Panc1 (cell line): ENCODE data around the gene AP1S1. TPM values are rescaled to one million over a fixed set of nuclear protein-coding genes. Genes with fewer than 3 reads are reported as not detected.

Experiments used
- ATAC-seq: fragments of 200-7000 bp; cut with Tn5 transposase; 2 replicates; pipeline ENCODE4 v1.9.1; 2020; ENCODE audit warnings: mild to moderate bottlenecking, moderate library complexity
- BruUV-seq: library from RNA; stranded (reverse); fragments of 400-500 nt; replicated peaks from 2 replicates; lab custom pipeline; 2021; lab: Mats Ljungman, UMichigan
- CTCF ChIA-PET: fragments of 300-600 bp; sonication (Branson Sonifier 250); formaldehyde crosslinking; loops from one replicate; lab custom pipeline; 2022; ENCODE audit warnings: antibody characterized with exemption; lab: Charles Lee
- POLR2A ChIA-PET: fragments of 300-600 bp; sonication (Branson Sonifier 250); formaldehyde crosslinking; loops from one replicate; lab custom pipeline; 2022; ENCODE audit warnings: antibody characterized with exemption; lab: Charles Lee
- DNase-seq: peaks from one replicate; pipeline ENCODE4 v3.0.0-alpha.2; 2010; ENCODE audit warnings: low read depth, low spot score
- H3K27ac ChIP-seq: 2 replicates; pipeline ENCODE4 v1.5.1; 2011; ENCODE audit warnings: mild to moderate bottlenecking, low read length, inconsistent platforms
- H3K27me3 ChIP-seq: fragments of 200-500 bp; sonication (Bioruptor generic); 2 replicates; pipeline ENCODE4 v1.6.0; 2014; ENCODE audit warnings: low read length, inconsistent platforms; ENCODE audit not compliant: control insufficient read depth, insufficient read depth
- H3K36me3 ChIP-seq: fragments of 200-500 bp; sonication (Bioruptor generic); 2 replicates; pipeline ENCODE4 v1.5.1; 2014; ENCODE audit warnings: inconsistent platforms, mild to moderate bottlenecking, low read length, moderate library complexity; ENCODE audit not compliant: control insufficient read depth, insufficient read depth
- H3K4me1 ChIP-seq: 2 replicates; pipeline ENCODE4 v1.5.1; 2011; ENCODE audit warnings: inconsistent platforms, mild to moderate bottlenecking, low read length, moderate library complexity; ENCODE audit not compliant: control insufficient read depth, insufficient read depth
- H3K4me3 ChIP-seq, 2 experiments: 2 replicates each; pipeline ENCODE4 v1.5.1; 2011 to 2012; ENCODE audit warnings: low read depth in 2 of 2, low read length in 2 of 2, mild to moderate bottlenecking in 2 of 2, inconsistent platforms in 1 of 2, moderate library complexity in 1 of 2
- H3K9me3 ChIP-seq: fragments of 200-500 bp; sonication (Bioruptor generic); 2 replicates; pipeline ENCODE4 v1.5.1; 2014; ENCODE audit warnings: low read depth, mild to moderate bottlenecking, inconsistent platforms, low read length, moderate library complexity; ENCODE audit not compliant: control insufficient read depth, insufficient read depth
- POLR2AphosphoS5 ChIP-seq: IDR thresholded peaks from 2 replicates; pipeline ENCODE4 v1.6.1; 2012; ENCODE audit warnings: mild to moderate bottlenecking, low read depth, low read length, moderate library complexity
- SIN3A ChIP-seq: IDR thresholded peaks from 2 replicates; pipeline ENCODE4 v1.6.1; 2012; ENCODE audit warnings: low read depth, mild to moderate bottlenecking, low read length, moderate library complexity, borderline replicate concordance; ENCODE audit not compliant: insufficient read depth
- TCF7L2 ChIP-seq: IDR thresholded peaks from 2 replicates; pipeline ENCODE4 v1.6.1; 2011; ENCODE audit warnings: mild to moderate bottlenecking, low read depth, low read length, inconsistent platforms
- in situ Hi-C: cut with HindIII; loops from 2 replicates; pipeline ENCODE4 v1.10.0; 2016; ENCODE audit warnings: low sequenced_read_pairs, low pct_unique_long_range_greater_than_20kb
- intact Hi-C: fragments of 100-400 bp; cut with micrococcal nuclease; formaldehyde crosslinking; loops from one replicate; pipeline ENCODE4 v1.10.0; 2022; ENCODE audit not compliant: unreplicated experiment
- total RNA-seq: library from RNA; stranded (reverse); gene quantifications from one replicate; pipeline ENCODE4 v1.2.1, GENCODE V29; 2021; ENCODE audit not compliant: unreplicated experiment
- TF ChIP-seq, protein P1 (sequence below): fragments of 450-650 bp; IDR thresholded peaks from 2 replicates; pipeline ENCODE4 v1.5.1; 2017; ENCODE audit warnings: mild to moderate bottlenecking
- TF ChIP-seq, protein P2 (sequence below), 2 experiments: IDR thresholded peaks; 2 replicates each; pipeline ENCODE4 v1.6.1; 2011 to 2012; ENCODE audit warnings: low read depth in 2 of 2, control low read depth in 1 of 2, low read length in 1 of 2, mild to moderate bottlenecking in 1 of 2, moderate library complexity in 1 of 2; ENCODE audit not compliant: insufficient read depth in 1 of 2

AP1S1 gene
- total RNA-seq, 1 experiment from 2014 or later = 74.2 TPM

DNA sequence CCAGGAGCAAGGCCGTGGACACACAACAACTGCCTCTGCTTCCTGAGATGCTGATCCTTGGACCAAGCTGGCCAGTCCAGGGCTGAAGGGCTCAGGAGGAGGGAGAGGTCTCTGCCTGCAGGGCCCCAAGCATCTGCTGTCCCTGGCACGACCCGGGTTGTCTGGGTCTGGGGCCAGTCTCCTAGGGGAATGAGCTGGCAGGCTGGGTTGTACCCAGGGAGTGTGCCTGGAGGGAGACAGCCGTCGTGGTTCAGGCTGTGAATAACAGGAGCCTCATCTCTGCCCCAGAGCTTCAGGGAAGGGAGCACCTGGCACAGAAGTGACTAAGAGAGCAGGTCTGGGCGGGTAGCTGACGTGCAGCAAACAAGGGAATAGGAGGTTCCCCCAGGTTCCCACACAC is 45.3 kb upstream of the AP1S1 start:
- H3K36me3 ChIP-seq = no peaks in the 10 kb centered on the region
- peak overlapping the region; percentile 70 for H3K27ac ChIP-seq
- H3K27me3 ChIP-seq = no peaks in the 10 kb centered on the region
- no peak overlapping the region for H3K4me3 ChIP-seq
- in situ Hi-C loops (no loop called here), intact Hi-C loops (no loop called here)
- DNase-seq (no peak), ATAC-seq (peak; percentile 74)
- BruUV-seq = no TSS peak
- H3K9me3 ChIP-seq = no peaks in the 10 kb centered on the region
- ChIA-PET CTCF (no interaction called here), POLR2A (interaction anchor here (1.0 kb wide), 1 partner anchor 15 kb away, joined by 9 read pairs; no protein-coding TSS in a partner anchor)
- peaks cover 24% of the 10 kb centered on the region for H3K4me1 ChIP-seq
- TF ChIP-seq TCF7L2 (no peak), POLR2AphosphoS5 (no peak), SIN3A (no peak)
- TF ChIP-seq, protein P1, sequence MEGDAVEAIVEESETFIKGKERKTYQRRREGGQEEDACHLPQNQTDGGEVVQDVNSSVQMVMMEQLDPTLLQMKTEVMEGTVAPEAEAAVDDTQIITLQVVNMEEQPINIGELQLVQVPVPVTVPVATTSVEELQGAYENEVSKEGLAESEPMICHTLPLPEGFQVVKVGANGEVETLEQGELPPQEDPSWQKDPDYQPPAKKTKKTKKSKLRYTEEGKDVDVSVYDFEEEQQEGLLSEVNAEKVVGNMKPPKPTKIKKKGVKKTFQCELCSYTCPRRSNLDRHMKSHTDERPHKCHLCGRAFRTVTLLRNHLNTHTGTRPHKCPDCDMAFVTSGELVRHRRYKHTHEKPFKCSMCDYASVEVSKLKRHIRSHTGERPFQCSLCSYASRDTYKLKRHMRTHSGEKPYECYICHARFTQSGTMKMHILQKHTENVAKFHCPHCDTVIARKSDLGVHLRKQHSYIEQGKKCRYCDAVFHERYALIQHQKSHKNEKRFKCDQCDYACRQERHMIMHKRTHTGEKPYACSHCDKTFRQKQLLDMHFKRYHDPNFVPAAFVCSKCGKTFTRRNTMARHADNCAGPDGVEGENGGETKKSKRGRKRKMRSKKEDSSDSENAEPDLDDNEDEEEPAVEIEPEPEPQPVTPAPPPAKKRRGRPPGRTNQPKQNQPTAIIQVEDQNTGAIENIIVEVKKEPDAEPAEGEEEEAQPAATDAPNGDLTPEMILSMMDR = no peak
- TF ChIP-seq, protein P2, sequence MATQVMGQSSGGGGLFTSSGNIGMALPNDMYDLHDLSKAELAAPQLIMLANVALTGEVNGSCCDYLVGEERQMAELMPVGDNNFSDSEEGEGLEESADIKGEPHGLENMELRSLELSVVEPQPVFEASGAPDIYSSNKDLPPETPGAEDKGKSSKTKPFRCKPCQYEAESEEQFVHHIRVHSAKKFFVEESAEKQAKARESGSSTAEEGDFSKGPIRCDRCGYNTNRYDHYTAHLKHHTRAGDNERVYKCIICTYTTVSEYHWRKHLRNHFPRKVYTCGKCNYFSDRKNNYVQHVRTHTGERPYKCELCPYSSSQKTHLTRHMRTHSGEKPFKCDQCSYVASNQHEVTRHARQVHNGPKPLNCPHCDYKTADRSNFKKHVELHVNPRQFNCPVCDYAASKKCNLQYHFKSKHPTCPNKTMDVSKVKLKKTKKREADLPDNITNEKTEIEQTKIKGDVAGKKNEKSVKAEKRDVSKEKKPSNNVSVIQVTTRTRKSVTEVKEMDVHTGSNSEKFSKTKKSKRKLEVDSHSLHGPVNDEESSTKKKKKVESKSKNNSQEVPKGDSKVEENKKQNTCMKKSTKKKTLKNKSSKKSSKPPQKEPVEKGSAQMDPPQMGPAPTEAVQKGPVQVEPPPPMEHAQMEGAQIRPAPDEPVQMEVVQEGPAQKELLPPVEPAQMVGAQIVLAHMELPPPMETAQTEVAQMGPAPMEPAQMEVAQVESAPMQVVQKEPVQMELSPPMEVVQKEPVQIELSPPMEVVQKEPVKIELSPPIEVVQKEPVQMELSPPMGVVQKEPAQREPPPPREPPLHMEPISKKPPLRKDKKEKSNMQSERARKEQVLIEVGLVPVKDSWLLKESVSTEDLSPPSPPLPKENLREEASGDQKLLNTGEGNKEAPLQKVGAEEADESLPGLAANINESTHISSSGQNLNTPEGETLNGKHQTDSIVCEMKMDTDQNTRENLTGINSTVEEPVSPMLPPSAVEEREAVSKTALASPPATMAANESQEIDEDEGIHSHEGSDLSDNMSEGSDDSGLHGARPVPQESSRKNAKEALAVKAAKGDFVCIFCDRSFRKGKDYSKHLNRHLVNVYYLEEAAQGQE (IDR thresholded peaks at IDR 0.05; ENCODE audit: insufficient read depth in 1 of 2, low read depth in 2 of 2, low read length in 1 of 2) = no peak

DNA sequence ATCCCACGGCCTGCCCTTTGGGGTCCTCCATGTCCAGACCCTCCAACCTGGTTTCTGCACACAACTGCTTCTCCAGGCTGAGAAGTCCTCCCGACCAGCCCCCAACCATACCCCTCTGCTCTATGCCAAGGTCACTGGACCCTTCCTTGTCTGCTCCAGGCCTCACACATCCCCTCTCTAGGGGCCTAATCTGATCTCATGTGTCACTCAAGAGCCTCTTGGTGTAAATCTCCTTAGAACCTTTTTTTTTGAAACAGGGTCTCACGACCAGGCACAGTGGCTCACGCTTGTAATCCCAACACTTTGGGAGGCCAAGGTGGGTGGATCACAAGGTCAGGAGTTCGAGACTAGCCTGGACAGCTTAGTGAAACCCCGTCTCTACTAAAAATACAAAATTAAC is 44.9 kb upstream of the AP1S1 start:
- Histone ChIP-seq H3K4me3 (no peak overlapping the region), H3K27ac (peak overlapping the region; percentile 70), H3K36me3 (no peaks in the 10 kb centered on the region), H3K9me3 (no peaks in the 10 kb centered on the region), H3K27me3 (no peaks in the 10 kb centered on the region), H3K4me1 (peaks cover 23% of the 10 kb centered on the region)
- ATAC-seq (0 out of 2 replicates have a peak, but pooled peaks have one; percentile 6), DNase-seq (no peak)
- in situ Hi-C loops = no loop called here
- ChIA-PET POLR2A (interaction anchor here (1.0 kb wide), 1 partner anchor 15 kb away, joined by 9 read pairs; no protein-coding TSS in a partner anchor), CTCF (interaction anchor here (1.1 kb wide), 1 partner anchor 10 kb away, joined by 4 read pairs; no protein-coding TSS in a partner anchor)
- intact Hi-C loops = no loop called here
- BruUV-seq = no TSS peak
- TF ChIP-seq SIN3A (no peak), TCF7L2 (no peak), POLR2AphosphoS5 (no peak)
- TF ChIP-seq, protein P2 (IDR thresholded peaks at IDR 0.05; ENCODE audit: insufficient read depth in 1 of 2, low read depth in 2 of 2, low read length in 1 of 2) = no peak
- TF ChIP-seq, protein P1 = no peak
